ENCODE results near the gene MTHFR.
A peak's percentile ranks its signal among the peaks of the same experiment; 100 is the strongest.

The MTHFR gene

GRCh38 chr1:11744287-11744686 is 61.5 kb downstream of the MTHFR start:
- no peak for DNase-seq (ENCODE audit: low read depth, low spot score)
- no peak overlapping the region for H3K4me3 ChIP-seq (ENCODE audit: low read length)

- no peak for DNase-seq (ENCODE audit: low read depth, low spot score)
- H3K4me3 ChIP-seq (ENCODE audit: low read length) = no peak overlapping the region
Observed at GRCh38 chr1:11741919-11742558, 63.7 kb downstream of the MTHFR start.

GRCh38 chr1:11741482-11741881 is 64.3 kb downstream of the MTHFR start:
- DNase-seq (ENCODE audit: low read depth, low spot score) = no peak
- H3K4me3 ChIP-seq (ENCODE audit: low read length) = no peak overlapping the region

GRCh38 chr1:11740258-11741192 is 65.2 kb downstream of the MTHFR start:
- no peak overlapping the region for H3K4me3 ChIP-seq (ENCODE audit: low read length)
- DNase-seq (ENCODE audit: low read depth, low spot score) = peak; percentile 76

- no peak for DNase-seq (ENCODE audit: low read depth, low spot score)
Observed at GRCh38 chr1:11738783-11739182, 67.0 kb downstream of the MTHFR start.

GRCh38 chr1:11738096-11738495 is 67.7 kb downstream of the MTHFR start:
- no peak for DNase-seq (ENCODE audit: low read depth, low spot score)

More at GRCh38 chr1:11738783-11739182, 67.0 kb downstream of the MTHFR start:
- no peak overlapping the region for H3K4me3 ChIP-seq (ENCODE audit: low read length)

GRCh38 chr1:11736746-11737639 is 68.8 kb downstream of the MTHFR start:
- DNase-seq (ENCODE audit: low read depth, low spot score) = no peak
- peak overlapping the region; percentile 95 for H3K4me3 ChIP-seq (ENCODE audit: low read length)

More at GRCh38 chr1:11738096-11738495, 67.7 kb downstream of the MTHFR start:
- H3K4me3 ChIP-seq (ENCODE audit: low read length) = no peak overlapping the region

GRCh38 chr1:11735854-11736745 is 69.7 kb downstream of the MTHFR start, which contains the start of gene AGTRAP:
Gene AGTRAP, plus strand, starts transcription at chr1:11736136. Its CDS starts 73 bp downstream, at chr1:11736209.
- peak; percentile 81 for DNase-seq (ENCODE audit: low read depth, low spot score)
- H3K4me3 ChIP-seq (ENCODE audit: low read length) = peak within 1 kb of the TSS; percentile 95

All from Jurkat, Clone E6-1 (cell line).